ENCODE results near the gene CLMN. TPM values are rescaled to one million over a fixed set of nuclear protein-coding genes. Genes with fewer than 3 reads are reported as not detected.
A peak's percentile ranks its signal among the peaks of the same experiment; 100 is the strongest.

CLMN gene
- total RNA-seq, 1 donor from 2014 or later: 3.9 TPM

- Histone ChIP-seq H3K27me3 (ENCODE audit: control insufficient read depth, insufficient read depth, low read length) (no peaks in the 10 kb centered on the region), H3K4me3 (ENCODE audit: low read depth, low read length) (no peak overlapping the region), H3K36me3 (ENCODE audit: control insufficient read depth, insufficient read depth, low read length) (peaks cover 2% of the 10 kb centered on the region)
- no peak for TF ChIP-seq CTCF (IDR thresholded peaks at IDR 0.05; ENCODE audit: insufficient read depth, low read length, severe bottlenecking)
- no peak for DNase-seq (ENCODE audit: low read depth)
- FAIRE-seq: no peak
Observed at GRCh38 chr14:95309261-95310051, 10.3 kb downstream of the CLMN start.

DNA sequence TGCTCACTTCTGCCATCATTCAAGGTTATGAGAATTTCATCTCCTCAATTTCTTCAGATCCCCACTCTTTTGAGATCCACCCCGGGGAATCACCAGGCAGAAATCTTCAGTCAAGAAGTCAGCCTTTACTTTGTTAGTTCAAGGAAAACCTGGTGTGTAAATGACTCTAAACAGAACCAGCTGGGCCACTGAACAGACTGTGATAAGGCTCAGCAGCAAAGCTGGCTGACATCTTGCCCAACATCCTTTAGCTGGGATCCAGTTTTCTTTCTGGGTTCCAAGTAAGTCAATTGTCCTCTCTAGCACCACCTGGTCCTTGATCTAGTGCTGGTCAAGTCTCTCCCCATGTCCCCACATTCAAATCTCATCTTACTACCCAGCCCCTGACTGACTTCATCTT, 11.6 kb downstream of the CLMN start:
- peaks cover 2% of the 10 kb centered on the region for H3K36me3 ChIP-seq (ENCODE audit: control insufficient read depth, insufficient read depth, low read length)
- no peaks in the 10 kb centered on the region for H3K27me3 ChIP-seq (ENCODE audit: control insufficient read depth, insufficient read depth, low read length)
- DNase-seq (ENCODE audit: low read depth) (no peak), FAIRE-seq (peak; percentile 52)
- TF ChIP-seq CTCF (IDR thresholded peaks at IDR 0.05; ENCODE audit: insufficient read depth, low read length, severe bottlenecking): no peak
- H3K4me3 ChIP-seq (ENCODE audit: low read depth, low read length): no peak overlapping the region

- FAIRE-seq: no peak
Observed at GRCh38 chr14:95307402-95308041, 12.2 kb downstream of the CLMN start.

DNA sequence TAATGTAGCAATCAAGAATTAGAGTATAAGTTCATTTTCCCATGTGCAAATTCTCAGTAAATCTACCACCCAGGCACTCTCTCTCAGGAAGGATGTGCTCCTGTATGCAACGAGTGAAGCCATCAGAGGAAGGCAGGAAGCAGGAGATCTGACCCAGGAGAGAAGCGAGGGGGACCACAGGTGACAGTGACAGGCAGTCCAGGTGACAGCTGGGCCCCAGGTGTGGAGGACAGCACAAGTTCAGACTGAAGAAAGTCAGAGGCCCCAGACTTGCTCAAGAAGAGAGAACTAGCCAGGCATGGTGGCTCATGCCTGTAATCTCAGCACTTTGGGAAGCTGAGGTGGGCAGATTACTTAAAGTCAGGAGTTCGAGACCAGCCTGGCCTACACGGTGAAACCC, 13.8 kb downstream of the CLMN start:
- Histone ChIP-seq H3K27me3 (ENCODE audit: control insufficient read depth, insufficient read depth, low read length) (no peaks in the 10 kb centered on the region), H3K36me3 (ENCODE audit: control insufficient read depth, insufficient read depth, low read length) (peaks cover 2% of the 10 kb centered on the region), H3K4me3 (ENCODE audit: low read depth, low read length) (no peak overlapping the region)
- DNase-seq (ENCODE audit: low read depth): no peak
- no peak for TF ChIP-seq CTCF (IDR thresholded peaks at IDR 0.05; ENCODE audit: insufficient read depth, low read length, severe bottlenecking)
- no peak for FAIRE-seq

More at GRCh38 chr14:95307402-95308041, 12.2 kb downstream of the CLMN start:
- H3K4me3 ChIP-seq (ENCODE audit: low read depth, low read length): no peak overlapping the region
- peaks cover 2% of the 10 kb centered on the region for H3K36me3 ChIP-seq (ENCODE audit: control insufficient read depth, insufficient read depth, low read length)
- H3K27me3 ChIP-seq (ENCODE audit: control insufficient read depth, insufficient read depth, low read length): no peaks in the 10 kb centered on the region
- TF ChIP-seq CTCF (IDR thresholded peaks at IDR 0.05; ENCODE audit: insufficient read depth, low read length, severe bottlenecking): no peak
- no peak for DNase-seq (ENCODE audit: low read depth)

DNA sequence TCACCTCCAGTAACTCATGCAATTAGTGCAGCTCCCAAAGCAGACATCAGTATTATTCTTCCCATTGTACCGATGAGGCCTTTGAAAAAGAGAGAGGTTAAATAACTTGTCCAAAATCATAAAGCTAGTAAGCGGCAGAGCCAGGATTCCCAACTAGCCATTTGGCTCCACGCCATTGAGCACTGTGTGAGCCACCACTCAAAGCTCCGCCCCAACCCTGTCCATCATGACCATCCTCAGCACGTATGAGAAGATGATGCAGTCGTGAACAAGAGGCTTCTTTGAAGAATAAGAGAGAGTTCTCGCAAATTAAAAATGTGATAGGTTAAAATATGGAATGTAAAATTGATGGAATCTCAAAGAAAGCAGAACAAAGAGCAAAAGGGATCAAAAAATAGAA, 14.6 kb downstream of the CLMN start:
- DNase-seq (ENCODE audit: low read depth) (no peak), FAIRE-seq (no peak)
- Histone ChIP-seq H3K36me3 (ENCODE audit: control insufficient read depth, insufficient read depth, low read length) (peaks cover 2% of the 10 kb centered on the region), H3K27me3 (ENCODE audit: control insufficient read depth, insufficient read depth, low read length) (no peaks in the 10 kb centered on the region), H3K4me3 (ENCODE audit: low read depth, low read length) (no peak overlapping the region)
- no peak for TF ChIP-seq CTCF (IDR thresholded peaks at IDR 0.05; ENCODE audit: insufficient read depth, low read length, severe bottlenecking)
